ENCODE results near the gene OSBPL1A.

The OSBPL1A gene

GRCh38 chr18:24126155-24126961 is 271.3 kb downstream of the OSBPL1A start:
- DNase-seq (ENCODE audit: low read depth), result no peak

GRCh38 chr18:24121625-24122024 is 276.0 kb downstream of the OSBPL1A start:
- no peak for DNase-seq (ENCODE audit: low read depth)

- no peak for DNase-seq (ENCODE audit: low read depth)
Observed at GRCh38 chr18:24120676-24121075, 276.9 kb downstream of the OSBPL1A start.

- peak; percentile 76 for DNase-seq (ENCODE audit: low read depth)
Observed at GRCh38 chr18:24118750-24119577, 278.7 kb downstream of the OSBPL1A start.

GRCh38 chr18:24115628-24116027 is 282.0 kb downstream of the OSBPL1A start:
- DNase-seq (ENCODE audit: low read depth), result no peak

- no peak for DNase-seq (ENCODE audit: low read depth)
Observed at GRCh38 chr18:24114924-24115549, 282.6 kb downstream of the OSBPL1A start.

- peak; percentile 77 for DNase-seq (ENCODE audit: low read depth)
Observed at GRCh38 chr18:24112874-24113615, 284.6 kb downstream of the OSBPL1A start.

GRCh38 chr18:24112464-24112863 is 285.2 kb downstream of the OSBPL1A start:
- no peak for DNase-seq (ENCODE audit: low read depth)

Measured in ELR (cell line).